Stimulated activated CD8-positive, alpha-beta memory T cell treated with anti-CD3 and anti-CD28 coated beads, Interleukin-7, amount 100 ng/mL, for 4 hours (primary cell): ENCODE measurements around the gene CNTN5.
"Not testable (repeated sequence)": the region's sequence is repeated elsewhere in the genome, so short reads cannot be mapped to it uniquely, and the experiment has no call there.

Experiments used
- DNase-seq, 2 donors: peaks; one replicate each; pipeline ENCODE4 v3.0.0-alpha.2; 2020; ENCODE audit warnings: low read depth in 2 of 2

Gene CNTN5

GRCh38 chr11:99275521-99275920 lies 254.8 kb downstream of the CNTN5 start:
- no peak for DNase-seq

- DNase-seq = no peak
Measured at GRCh38 chr11:99277281-99277680, 256.5 kb downstream of the CNTN5 start.

GRCh38 chr11:99279266-99279665 lies 258.5 kb downstream of the CNTN5 start:
- DNase-seq = no peak

GRCh38 chr11:99281331-99281730 lies 260.6 kb downstream of the CNTN5 start:
- no peak for DNase-seq

- DNase-seq = not testable (repeated sequence)
Measured at GRCh38 chr11:99297925-99298324, 277.2 kb downstream of the CNTN5 start.

GRCh38 chr11:99307510-99308088 lies 286.9 kb downstream of the CNTN5 start:
- no peak for DNase-seq

GRCh38 chr11:99311870-99312269 lies 291.1 kb downstream of the CNTN5 start:
- no peak for DNase-seq

- DNase-seq = no peak
Measured at GRCh38 chr11:99316776-99317520, 296.2 kb downstream of the CNTN5 start.

GRCh38 chr11:99320769-99321290 lies 300.1 kb downstream of the CNTN5 start:
- DNase-seq = no peak

GRCh38 chr11:99325847-99326246 lies 305.1 kb downstream of the CNTN5 start:
- no peak for DNase-seq

- DNase-seq = no peak
Measured at GRCh38 chr11:99327066-99327465, 306.3 kb downstream of the CNTN5 start.

- DNase-seq = no peak
Measured at GRCh38 chr11:99327527-99327926, 306.8 kb downstream of the CNTN5 start.

GRCh38 chr11:99333621-99334020 lies 312.9 kb downstream of the CNTN5 start:
- DNase-seq = no peak

- no peak for DNase-seq
Measured at GRCh38 chr11:99343117-99343516, 322.4 kb downstream of the CNTN5 start.

GRCh38 chr11:99349151-99349673 lies 328.5 kb downstream of the CNTN5 start:
- no peak for DNase-seq

GRCh38 chr11:99351624-99352023 lies 330.9 kb downstream of the CNTN5 start:
- DNase-seq = no peak

- no peak for DNase-seq
Measured at GRCh38 chr11:99352642-99353041, 331.9 kb downstream of the CNTN5 start.

- DNase-seq = no peak
Measured at GRCh38 chr11:99366546-99366945, 345.8 kb downstream of the CNTN5 start.

- no peak for DNase-seq
Measured at GRCh38 chr11:99368583-99368982, 347.8 kb downstream of the CNTN5 start.

- DNase-seq = no peak
Measured at GRCh38 chr11:99370549-99371216, 349.9 kb downstream of the CNTN5 start.

GRCh38 chr11:99371257-99371656 lies 350.5 kb downstream of the CNTN5 start:
- no peak for DNase-seq

- no peak for DNase-seq
Measured at GRCh38 chr11:99376463-99376862, 355.7 kb downstream of the CNTN5 start.
